ENCODE data around the gene CRYBB2.
"Not testable (repeated sequence)": the region's sequence is repeated elsewhere in the genome, so short reads cannot be mapped to it uniquely, and the experiment has no call there.

The CRYBB2 gene, protein sequence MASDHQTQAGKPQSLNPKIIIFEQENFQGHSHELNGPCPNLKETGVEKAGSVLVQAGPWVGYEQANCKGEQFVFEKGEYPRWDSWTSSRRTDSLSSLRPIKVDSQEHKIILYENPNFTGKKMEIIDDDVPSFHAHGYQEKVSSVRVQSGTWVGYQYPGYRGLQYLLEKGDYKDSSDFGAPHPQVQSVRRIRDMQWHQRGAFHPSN

DNA sequence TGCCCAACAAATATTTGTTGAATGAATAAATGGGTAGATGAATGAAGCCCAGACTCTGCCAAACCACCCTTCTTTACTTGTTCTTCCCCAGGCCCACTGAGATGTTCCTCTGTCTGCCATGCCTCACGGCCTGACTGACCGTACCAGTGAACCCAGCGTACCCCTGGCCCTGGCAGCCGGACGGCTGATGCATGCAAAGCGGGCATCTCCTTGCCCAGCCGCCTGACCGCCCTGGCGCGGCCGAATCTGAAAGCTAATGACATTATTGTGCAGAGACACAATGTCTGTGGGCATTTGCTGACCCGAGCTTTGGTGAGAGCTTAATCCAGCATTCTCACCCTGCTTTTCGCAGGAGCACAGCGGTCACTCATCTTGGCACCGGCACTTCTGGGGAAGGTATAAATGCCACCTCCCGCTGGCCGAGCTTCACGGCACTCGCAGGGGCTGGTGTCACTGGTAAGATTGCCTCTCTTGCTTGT lies at the start of gene CRYBB2:
Gene CRYBB2, plus strand, starts transcription at position 429 of the 479 bp plus-strand sequence. CDS start 1,791 bp downstream, outside the sequence.
- no peak for DNase-seq

DNA sequence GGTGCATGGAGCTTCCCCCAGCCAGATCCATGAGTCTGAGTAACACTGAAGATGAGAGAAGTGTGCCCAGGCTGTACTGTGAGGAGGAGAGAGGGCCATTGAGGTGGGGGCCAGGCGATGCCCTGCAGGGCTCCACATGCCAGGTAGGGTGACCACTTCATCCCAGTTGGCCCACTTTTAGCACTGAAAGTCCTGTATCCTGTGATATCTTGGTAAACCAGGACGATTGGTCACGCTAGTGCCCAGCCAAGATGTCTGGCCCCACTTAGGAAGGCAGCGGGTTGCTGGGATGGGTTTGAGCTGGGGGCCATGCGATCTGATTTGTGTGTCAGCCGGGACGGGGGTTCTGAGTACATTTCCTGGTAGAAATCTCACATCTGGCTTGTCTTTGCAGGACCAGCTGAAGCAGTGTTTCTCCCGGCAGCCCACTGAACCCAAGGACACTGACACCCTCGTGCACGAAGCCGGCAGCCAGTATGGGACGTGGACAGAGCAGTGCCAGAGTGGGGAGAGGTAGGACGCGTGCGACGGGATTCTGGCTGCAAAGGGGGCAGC lies 48.9 kb upstream of the CRYBB2 start:
- DNase-seq: no peak

DNA sequence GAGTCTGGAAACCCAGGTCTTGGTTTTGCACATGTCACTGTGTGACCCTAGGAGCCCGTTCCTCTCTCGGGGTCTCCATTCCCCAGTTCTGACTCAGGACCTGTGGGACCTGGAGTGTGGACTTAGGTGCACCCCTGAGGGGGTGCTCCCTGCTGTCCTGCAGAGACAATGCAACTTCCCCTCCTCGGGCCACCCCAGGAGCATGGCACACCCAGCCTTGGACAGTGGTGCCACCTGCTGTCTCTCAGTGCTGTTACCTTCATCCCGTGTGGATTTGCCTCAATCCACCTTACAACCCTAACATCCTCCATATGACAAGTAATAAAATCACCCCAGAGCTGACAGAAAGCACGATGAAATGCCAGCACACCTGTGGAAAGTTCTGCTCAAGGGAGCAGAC lies 47.3 kb upstream of the CRYBB2 start:
- no peak for DNase-seq

- no peak for DNase-seq
These were observed 45.1 kb upstream of the CRYBB2 start for GRCh38 chr22:25174156-25174887.

DNA sequence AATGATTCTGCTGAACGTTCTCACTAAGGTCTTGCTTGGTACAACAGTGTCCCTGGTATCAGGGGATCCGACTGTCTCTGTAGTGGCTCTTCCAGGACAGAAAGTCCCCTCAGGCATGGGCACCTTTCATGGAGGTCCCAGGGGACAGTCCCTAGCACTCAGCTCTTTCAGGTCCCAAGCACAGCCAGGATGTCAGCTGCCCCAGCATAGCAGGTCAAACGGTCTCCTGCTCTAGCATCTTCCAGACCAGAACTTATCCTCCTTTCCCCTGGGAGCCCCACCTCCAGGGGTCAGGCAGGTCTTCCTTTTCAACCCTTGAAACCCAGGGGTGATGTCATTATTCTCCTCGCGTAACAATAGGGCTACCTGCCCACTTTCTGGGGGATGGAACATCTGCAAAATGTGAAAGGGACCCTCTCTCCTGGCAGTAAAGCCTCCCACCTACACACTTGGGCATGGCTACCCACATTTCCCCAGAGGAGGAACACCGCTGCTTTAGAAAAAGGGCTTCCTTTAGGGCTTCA lies 44.5 kb upstream of the CRYBB2 start:
- DNase-seq: no peak

GRCh38 chr22:25176175-25176574 lies 43.3 kb upstream of the CRYBB2 start:
- no peak for DNase-seq

- DNase-seq: no peak
These were observed 42.6 kb upstream of the CRYBB2 start for GRCh38 chr22:25176799-25177198.

GRCh38 chr22:25177226-25177625 lies 42.2 kb upstream of the CRYBB2 start:
- no peak for DNase-seq

- no peak for DNase-seq
These were observed 41.5 kb upstream of the CRYBB2 start for GRCh38 chr22:25177895-25178294.

DNA sequence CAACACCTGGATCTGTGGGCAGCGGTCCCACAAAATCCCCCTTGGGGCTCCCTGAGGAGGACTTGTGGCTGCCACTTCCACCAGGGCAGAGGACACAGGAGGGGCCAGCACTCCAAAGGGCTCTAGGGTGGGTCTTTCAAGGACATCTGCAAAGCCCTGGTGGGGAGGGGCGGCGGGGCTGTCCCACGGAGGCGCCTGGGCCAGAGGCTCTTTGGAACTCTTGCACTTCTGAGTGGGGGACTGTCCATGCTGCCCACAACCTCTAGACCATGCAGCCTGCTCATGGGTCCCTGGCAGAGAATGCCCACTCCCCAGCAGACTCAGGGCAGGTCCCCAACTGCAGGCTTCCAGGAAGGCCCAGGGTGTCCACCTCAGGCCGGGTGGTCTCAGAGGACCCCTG lies 41.1 kb upstream of the CRYBB2 start:
- not testable (repeated sequence) for DNase-seq

DNA sequence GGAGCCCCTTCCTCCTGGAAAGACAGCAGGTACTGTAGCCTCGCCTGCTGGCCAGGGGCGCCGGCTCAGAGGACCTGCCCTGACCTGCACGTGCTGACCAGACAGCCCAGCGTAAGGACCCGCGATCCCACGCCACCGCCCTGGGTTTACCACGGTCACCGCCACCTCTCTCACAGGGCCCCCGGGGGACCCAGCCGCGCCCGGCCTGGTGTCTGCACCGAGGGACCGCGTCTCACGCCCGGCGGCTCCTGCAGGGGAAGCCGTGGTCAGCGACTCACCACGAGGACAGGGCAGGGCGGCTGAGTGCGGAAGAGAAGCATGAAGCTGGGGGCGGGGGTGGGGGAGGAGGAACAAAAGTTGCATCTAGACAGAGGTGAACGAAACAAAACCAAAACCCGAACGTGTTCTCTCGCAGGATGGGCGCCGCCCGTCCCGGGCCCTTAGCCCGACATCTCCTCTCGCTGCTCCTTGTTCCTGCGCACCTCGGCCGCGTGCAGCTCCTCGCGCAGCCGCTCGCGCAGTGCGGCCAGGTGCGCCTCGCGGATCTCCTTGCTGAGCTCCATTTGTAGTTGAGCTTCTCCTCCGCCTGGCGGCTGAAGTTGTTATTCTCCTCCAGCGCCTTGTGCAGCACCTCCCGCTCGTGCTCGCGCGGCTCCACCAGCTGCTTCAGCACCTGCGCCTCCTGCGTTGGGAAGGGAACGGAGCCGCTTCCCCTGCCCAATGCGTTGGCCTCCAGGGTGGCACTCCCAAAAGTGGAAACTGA lies 40.4 kb upstream of the CRYBB2 start:
- not testable (repeated sequence) for DNase-seq

DNA sequence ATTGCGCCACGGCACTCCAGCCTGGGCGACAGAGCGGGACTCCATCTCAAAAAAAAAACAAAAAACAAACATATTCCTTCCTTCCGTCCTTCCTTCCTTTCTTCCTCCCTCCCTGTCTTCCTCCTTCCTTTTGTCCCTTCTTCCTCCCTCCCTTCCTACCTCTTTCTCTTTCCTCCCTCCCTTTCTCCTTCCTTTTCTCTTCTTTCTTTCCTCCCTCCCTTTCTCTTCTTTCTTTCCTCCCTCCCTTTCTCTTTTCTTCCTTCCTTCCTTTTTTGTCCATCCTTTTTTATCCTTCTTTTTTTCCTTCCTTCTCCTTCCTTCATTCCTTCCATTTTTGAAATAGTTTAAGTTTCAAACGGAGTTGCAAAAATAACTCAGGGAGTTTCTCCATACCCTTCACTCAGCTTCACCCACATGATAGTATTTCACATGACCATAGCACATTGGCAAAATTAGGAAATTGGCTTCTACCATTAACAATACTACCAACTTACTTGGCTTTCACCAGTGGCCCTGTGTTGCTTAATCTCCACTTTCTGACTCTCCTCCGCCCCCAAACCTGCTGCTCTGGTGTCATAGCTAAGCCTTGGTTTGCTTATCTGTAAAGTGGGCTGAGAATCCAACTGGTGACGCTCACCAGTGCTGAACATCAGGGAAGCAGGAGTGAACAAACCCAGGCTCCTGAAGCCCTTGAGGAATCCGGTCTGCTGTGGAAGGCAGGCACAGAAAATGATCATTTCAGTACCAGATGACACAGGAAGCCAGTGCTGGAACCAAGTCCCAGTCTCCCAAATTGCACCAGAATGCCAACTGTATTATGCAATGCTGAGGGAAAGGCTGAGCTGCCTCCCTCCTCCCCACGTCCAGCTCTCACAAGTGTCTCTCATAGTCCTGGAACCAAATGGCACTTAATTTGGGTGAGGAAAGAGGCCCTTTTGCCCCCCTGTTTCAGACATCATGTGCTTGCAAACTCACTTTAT lies 37.0 kb upstream of the CRYBB2 start:
- DNase-seq: no peak

DNA sequence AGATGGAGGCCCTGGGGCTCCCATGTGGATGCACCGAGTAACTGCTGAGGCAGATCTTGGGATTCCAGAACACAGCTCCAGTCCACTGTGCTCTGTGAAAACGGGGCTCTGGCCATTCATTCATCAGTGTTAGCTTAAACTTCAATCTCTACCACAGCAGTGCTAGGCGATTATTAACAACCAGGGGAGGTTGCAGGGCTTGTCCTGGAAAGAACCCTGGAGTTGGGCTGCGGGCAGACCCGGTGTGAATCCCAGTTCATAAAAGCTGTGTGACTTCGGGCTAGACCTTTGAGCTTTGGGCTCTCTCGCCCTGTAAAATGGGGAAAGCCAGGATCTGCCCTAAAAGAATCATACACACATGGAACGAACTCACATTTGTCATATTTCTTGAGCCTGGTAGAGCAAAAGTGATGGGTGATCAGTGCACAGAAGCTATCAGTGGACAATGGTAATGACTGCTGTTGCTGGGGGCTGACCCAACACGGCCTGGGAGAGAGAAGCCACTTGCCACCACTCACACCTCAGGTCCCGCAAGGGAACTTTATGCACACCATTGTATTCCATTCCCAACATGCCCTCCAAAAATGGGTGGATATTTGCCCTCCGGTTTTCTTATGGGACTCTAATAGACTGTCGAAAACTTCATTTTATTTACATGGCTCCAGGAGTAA lies 35.4 kb upstream of the CRYBB2 start:
- DNase-seq: no peak

GRCh38 chr22:25186140-25186539 lies 33.3 kb upstream of the CRYBB2 start:
- no peak for DNase-seq

DNA sequence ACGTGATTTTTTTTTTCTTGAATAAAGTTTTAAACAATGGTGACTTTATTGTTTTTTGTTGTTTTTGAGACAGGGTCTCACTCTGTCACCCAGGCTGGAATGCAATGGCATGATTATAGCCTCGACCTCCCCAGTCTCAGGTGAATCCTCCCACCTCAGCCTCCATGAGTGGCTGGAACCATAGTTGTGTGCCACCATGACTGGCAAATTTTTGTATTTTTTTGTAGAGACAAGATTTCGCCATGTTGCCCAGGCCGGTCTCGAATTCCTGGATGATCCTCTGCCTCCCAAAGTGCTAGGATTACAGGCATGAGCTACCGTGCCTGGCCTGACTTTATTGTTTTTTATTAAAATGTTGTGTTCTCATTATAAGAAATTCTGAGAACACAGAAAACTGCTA lies 32.0 kb upstream of the CRYBB2 start:
- DNase-seq: no peak

- DNase-seq: no peak
These were observed 27.0 kb upstream of the CRYBB2 start for GRCh38 chr22:25192406-25192805.

- no peak for DNase-seq
These were observed 26.3 kb upstream of the CRYBB2 start for GRCh38 chr22:25193130-25193529.

DNA sequence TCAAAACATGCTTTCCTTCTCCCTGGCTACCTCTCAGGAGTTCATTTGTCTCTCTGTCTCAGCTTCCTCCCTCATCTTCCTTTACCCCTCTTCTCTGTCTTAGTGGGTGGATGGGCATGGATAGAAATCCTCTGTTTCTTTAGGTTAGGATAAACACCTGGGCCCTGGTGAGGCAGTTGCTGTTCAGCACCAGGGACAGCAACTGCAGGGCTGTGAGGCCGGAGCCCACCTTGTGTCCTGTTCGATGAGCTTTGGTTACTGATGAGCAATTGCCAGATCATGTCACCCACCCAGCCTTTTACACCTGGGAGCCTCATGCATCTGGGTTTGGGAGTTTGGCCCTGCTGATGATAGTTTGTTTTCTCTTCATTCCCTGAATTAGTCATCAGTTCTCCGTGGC lies 25.9 kb upstream of the CRYBB2 start:
- no peak for DNase-seq

GRCh38 chr22:25196326-25196725 lies 23.1 kb upstream of the CRYBB2 start:
- no peak for DNase-seq

GRCh38 chr22:25197340-25197739 lies 22.1 kb upstream of the CRYBB2 start:
- DNase-seq: no peak
